Upper lobe of right lung (tissue), 1 donor: ENCODE data around the gene ENTPD5. TPM values are rescaled to one million over a fixed set of nuclear protein-coding genes. Genes with fewer than 3 reads are reported as not detected.

ENCODE experiments used
- ATAC-seq: fragments of 200-7000 bp; cut with Tn5 transposase; one replicate; pipeline ENCODE4 v1.9.1; 2020; ENCODE audit warnings: mild to moderate bottlenecking, moderate library complexity
- DNase-seq: peaks from one replicate; pipeline ENCODE4 v3.0.0-alpha.2; 2020
- H3K27ac ChIP-seq: fragments of 200-600 bp; one replicate; pipeline ENCODE4 v1.8.0; 2022
- H3K27me3 ChIP-seq: fragments of 200-600 bp; one replicate; pipeline ENCODE4 v1.8.0; 2022; ENCODE audit warnings: mild to moderate bottlenecking
- H3K36me3 ChIP-seq: fragments of 200-600 bp; one replicate; pipeline ENCODE4 v1.8.0; 2022
- H3K4me1 ChIP-seq: fragments of 200-600 bp; one replicate; pipeline ENCODE4 v1.8.0; 2022
- H3K4me3 ChIP-seq: fragments of 200-600 bp; one replicate; pipeline ENCODE4 v1.8.0; 2022; ENCODE audit warnings: mild to moderate bottlenecking
- H3K9me3 ChIP-seq: fragments of 200-600 bp; one replicate; pipeline ENCODE4 v1.8.0; 2022
- CTCF ChIP-seq: fragments of 200-600 bp; IDR thresholded peaks from one replicate; pipeline ENCODE4 v1.8.0; 2022; ENCODE audit warnings: antibody characterized with exemption
- intact Hi-C: fragments of 100-400 bp; cut with DNase I; formaldehyde crosslinking; loops from one replicate; pipeline ENCODE4 v1.11.0; 2022
- total RNA-seq: library from RNA; stranded (reverse); fragmentation: NEBNext Ultra II Directional; extraction: Animal tissue kit (Norgen Biotek cat#: 25700); gene quantifications from one replicate; pipeline ENCODE4 v1.2.1, GENCODE V29; 2021
- donor health status: DM: no; HTN: yes; CAD: no; lungs with severe emphysema.

Gene ENTPD5
- total RNA-seq, 1 donor from 2014 or later, result 13.8 TPM

DNA sequence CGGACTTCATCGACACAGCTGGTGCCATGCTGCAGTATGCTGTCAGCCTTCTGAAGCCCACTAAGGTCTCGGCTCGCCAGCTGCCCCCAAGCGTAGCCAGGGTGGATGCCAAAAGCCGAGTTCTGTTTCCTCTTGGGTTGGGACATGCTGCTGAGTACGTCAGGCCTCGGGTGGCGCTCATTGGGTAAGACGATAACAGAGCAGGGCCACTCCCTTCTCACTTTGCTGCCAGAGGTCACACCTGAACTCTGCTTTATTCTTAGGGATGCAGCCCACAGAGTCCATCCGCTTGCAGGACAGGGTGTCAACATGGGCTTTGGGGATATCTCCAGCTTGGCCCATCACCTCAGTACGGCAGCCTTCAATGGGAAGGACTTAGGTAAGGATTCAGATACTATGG, 57.9 kb downstream of the ENTPD5 start:
- Histone ChIP-seq H3K27me3 (no peaks in the 10 kb centered on the region), H3K4me1 (no peaks in the 10 kb centered on the region), H3K27ac (no peak overlapping the region), H3K36me3 (peaks cover 82% of the 10 kb centered on the region), H3K9me3 (no peaks in the 10 kb centered on the region), H3K4me3 (no peak overlapping the region)
- DNase-seq (no peak), ATAC-seq (no peak)
- intact Hi-C loops, result no loop called here
- no peak for TF ChIP-seq CTCF

GRCh38 chr14:73958591-73958990, 60.5 kb downstream of the ENTPD5 start:
- Histone ChIP-seq H3K36me3 (peaks cover 99% of the 10 kb centered on the region), H3K4me3 (no peak overlapping the region), H3K27ac (no peak overlapping the region), H3K4me1 (no peaks in the 10 kb centered on the region), H3K27me3 (no peaks in the 10 kb centered on the region), H3K9me3 (no peaks in the 10 kb centered on the region)
- ATAC-seq (no peak), DNase-seq (no peak)
- no peak for TF ChIP-seq CTCF
- intact Hi-C loops, result no loop called here

GRCh38 chr14:73955674-73956073, 63.4 kb downstream of the ENTPD5 start:
- H3K27ac ChIP-seq, result no peak overlapping the region
- no peak overlapping the region for H3K4me3 ChIP-seq
- ATAC-seq (no peak), DNase-seq (no peak)
- no peak for TF ChIP-seq CTCF
- H3K9me3 ChIP-seq, result no peaks in the 10 kb centered on the region
- no peaks in the 10 kb centered on the region for H3K27me3 ChIP-seq
- intact Hi-C loops, result no loop called here
- peaks cover 74% of the 10 kb centered on the region for H3K36me3 ChIP-seq
- H3K4me1 ChIP-seq, result peaks cover 8% of the 10 kb centered on the region

DNA sequence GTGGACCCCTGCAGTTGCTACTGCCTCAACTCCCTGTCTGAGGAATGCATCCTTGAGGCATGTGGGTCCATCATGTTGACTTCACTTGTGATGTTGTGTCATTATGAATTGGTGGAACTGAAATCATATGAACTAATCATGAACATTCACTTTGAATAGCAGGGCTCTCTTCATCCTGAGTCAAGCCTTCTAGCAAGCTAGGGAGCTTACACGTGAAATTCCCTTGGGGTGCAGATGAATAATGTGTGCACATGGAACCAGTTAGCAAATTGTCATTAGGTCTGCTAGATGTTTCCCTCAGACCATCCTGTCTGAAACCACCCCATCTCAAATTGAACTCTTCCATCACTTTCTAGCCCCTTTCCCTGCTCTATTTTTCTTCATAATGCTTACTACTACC, 65.4 kb downstream of the ENTPD5 start:
- no peaks in the 10 kb centered on the region for H3K9me3 ChIP-seq
- intact Hi-C loops, result no loop called here
- peaks cover 54% of the 10 kb centered on the region for H3K36me3 ChIP-seq
- H3K4me1 ChIP-seq, result peaks cover 15% of the 10 kb centered on the region
- no peak overlapping the region for H3K27ac ChIP-seq
- no peak for TF ChIP-seq CTCF
- no peak overlapping the region for H3K4me3 ChIP-seq
- no peak for ATAC-seq
- no peaks in the 10 kb centered on the region for H3K27me3 ChIP-seq
- no peak for DNase-seq

DNA sequence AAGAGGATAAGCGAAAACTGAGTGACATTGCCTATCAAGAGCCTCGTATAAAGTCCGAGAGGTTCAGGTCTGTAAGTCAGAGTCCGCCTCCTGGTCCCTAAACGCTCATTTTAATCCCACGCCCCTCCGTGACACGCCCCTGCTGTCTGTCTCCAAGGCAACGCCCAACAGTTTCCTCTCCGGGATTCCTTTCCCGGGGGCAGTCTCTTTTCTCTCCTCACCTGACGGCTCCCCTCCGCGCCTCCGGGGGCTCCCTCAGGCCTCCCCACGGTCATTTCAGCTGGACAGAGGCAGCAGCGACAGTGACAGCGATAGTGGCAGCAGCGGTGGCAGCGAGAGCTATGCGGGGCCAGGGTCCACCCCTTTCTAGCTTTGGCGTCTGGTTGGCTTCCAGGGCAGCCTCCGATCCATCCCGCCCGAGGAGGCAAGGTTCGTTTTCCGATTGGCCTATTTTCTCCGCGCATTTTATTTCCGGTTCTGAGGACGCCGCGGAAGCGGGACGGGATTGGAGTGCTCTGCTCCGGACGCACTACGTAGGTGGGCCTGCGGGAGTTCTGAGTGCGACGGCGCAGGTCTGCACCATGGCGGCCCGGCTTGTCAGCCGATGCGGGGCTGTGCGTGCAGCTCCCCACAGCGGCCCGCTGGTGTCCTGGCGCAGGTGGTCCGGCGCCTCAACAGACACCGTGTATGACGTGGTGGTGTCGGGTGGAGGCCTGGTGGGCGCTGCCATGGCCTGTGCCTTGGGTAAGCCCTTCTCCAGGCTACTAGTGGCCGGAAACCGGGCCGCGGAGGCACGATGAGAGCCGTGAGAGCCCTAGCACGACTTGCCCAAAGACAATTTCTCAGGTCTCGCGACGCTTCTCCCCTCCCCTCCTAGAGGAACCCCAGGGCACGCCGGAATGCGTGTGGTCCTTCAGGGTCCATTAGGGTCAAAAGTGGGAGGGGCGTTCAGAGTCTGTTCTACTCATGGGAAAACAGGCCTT, 69.0 kb downstream of the ENTPD5 start, which contains the start of the genes COQ6 and FAM161B:
Gene COQ6 (plus strand): TSS at position 551 of the 983 bp plus-strand sequence. CDS start 31 bp downstream, at position 582.
Gene FAM161B (minus strand): TSS at position 343 of the 983 bp plus-strand sequence. CDS start 68 bp downstream, at position 275.
- DNase-seq, result peak; percentile 95
- H3K9me3 ChIP-seq, result no peaks in the 10 kb centered on the region
- no peaks in the 10 kb centered on the region for H3K27me3 ChIP-seq
- peak within 1 kb of the TSS; percentile 95 for H3K27ac ChIP-seq
- intact Hi-C loops, result no loop called here
- TF ChIP-seq CTCF, result no peak
- peaks cover 15% of the 10 kb centered on the region for H3K4me1 ChIP-seq
- ATAC-seq, result peak; percentile 97
- H3K36me3 ChIP-seq, result peaks cover 25% of the 10 kb centered on the region
- peak within 1 kb of the TSS; percentile 94 for H3K4me3 ChIP-seq
